ENCODE results near the gene HOMER3. TPM values are rescaled to one million over a fixed set of nuclear protein-coding genes. Genes with fewer than 3 reads are reported as not detected.
"Not testable (repeated sequence)": the region's sequence is repeated elsewhere in the genome, so short reads cannot be mapped to it uniquely, and the experiment has no call there.

Gene HOMER3
- total RNA-seq, 2 donors from 2014 or later, result 15.2 to 18.9 TPM

GRCh38 chr19:18960370-18960769 lies 19.4 kb upstream of the HOMER3 start:
- DNase-seq (no peak), ATAC-seq (no peak)
- intact Hi-C loops (cut with DNase I), result no loop called here

- ATAC-seq, result no peak
- intact Hi-C loops (cut with DNase I), result no loop called here
- DNase-seq, result no peak
These were observed 14.0 kb upstream of the HOMER3 start for GRCh38 chr19:18955042-18955441.

- intact Hi-C loops (cut with DNase I), result no loop called here
- ATAC-seq (no peak), DNase-seq (no peak)
These were observed 13.1 kb upstream of the HOMER3 start for GRCh38 chr19:18954094-18954493.

DNA sequence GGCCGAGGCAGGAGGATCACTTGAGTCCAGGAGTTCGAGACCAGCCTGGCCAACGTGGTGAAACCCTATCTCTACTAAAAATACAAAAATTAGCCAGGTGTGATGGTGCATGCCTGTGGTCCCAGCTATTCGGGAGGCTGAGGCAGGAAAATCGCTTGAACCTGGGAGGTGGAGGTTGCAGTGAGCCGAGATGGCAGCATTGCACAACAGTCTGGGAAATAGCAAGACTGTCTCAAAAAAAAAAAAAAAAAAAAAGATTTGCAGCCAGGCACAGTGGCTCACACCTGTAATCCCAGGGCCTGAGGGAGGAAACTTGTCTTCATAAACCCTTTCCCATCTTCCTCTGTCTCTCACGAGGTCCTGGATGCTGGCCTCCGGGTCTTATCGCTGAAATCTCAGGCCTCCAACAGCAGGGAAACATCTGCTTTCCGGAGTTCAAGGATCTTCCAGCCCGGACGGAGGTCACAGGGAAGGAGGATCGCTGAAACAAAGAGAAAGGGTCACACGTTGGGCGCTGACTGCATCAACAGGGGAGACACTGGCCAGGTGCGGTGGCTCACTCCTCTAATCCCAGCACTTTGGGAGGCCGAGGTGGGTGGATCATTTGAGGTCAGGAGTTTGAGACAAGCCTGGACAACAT lies 11.5 kb upstream of the HOMER3 start:
- intact Hi-C loops (cut with DNase I); DNase-seq; ATAC-seq: not testable (repeated sequence)

- intact Hi-C loops (cut with DNase I), result no loop called here
- ATAC-seq (no peak), DNase-seq (no peak)
These were observed 10.8 kb upstream of the HOMER3 start for GRCh38 chr19:18951721-18952281.

GRCh38 chr19:18949858-18950257 lies 8.8 kb upstream of the HOMER3 start:
- ATAC-seq (no peak), DNase-seq (no peak)
- intact Hi-C loops (cut with DNase I), result no loop called here

DNA sequence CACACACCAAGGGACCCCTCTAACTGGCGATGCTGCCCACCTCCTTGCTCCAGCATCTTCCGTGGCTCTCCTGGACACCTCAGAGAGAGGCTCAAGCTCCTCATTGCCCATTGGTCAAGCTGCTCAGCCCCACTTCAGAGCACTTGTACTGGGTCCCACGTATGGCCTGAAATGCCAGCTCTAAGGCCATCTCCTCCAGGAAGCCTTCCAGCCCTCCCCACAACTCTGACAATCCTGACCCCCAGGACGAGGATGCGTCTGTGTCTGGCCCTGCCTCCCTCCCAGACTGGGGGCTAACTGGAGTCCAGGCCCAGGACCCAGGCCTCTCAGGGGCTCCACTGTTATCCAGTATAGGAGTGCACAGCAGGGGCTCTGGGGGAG lies 7.9 kb upstream of the HOMER3 start:
- no peak for ATAC-seq
- intact Hi-C loops (cut with DNase I), result no loop called here
- no peak for DNase-seq

DNA sequence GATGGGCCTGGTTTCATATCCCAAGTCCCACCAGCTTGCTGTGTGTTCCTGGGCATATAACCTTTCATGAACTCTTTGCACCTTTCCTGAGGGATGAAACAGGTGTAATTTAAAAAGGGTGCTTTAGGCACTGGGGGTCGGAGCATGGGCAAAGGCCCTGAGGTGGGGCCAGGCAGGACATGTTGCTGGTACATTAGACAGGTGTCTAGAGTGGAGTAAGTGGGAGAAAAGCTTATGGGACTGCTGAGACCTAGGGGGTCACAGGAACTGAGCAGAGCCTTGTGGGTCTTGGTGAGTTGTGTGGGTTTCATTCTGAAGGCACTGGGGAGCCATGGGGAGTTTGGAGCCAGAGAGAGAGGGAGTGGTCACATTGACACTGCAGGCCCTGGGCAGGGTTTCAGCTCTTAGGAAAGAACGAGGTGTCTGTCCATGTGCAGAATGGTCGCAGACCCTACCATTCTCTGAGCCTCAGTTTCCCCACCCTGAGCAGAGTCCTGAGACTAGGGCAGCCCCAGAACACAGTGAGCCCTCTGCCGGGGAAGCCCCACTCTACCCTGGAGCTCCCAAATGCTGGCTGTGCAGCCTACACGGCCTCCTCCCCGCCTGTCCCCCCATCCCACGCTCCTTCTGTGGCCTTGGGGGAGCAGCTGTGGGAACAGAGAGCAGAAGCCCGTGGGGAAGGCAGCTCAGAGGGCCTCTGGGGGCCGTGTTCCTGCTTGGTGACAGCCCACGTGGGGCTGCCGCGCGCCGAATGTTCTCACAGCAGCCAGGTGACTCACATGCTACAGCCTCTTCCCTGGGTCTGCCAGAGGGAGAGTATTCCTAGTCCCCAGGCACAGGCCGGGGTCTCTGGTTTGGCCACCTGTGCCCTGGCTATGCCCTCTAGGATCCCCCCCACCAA lies 7.3 kb upstream of the HOMER3 start:
- DNase-seq (no peak), ATAC-seq (no peak)
- intact Hi-C loops (cut with DNase I), result no loop called here

- ATAC-seq (no peak), DNase-seq (no peak)
- intact Hi-C loops (cut with DNase I), result no loop called here
These were observed 5.9 kb upstream of the HOMER3 start for GRCh38 chr19:18946918-18947317.

GRCh38 chr19:18946335-18946734 lies 5.3 kb upstream of the HOMER3 start:
- ATAC-seq, result no peak
- no peak for DNase-seq
- intact Hi-C loops (cut with DNase I), result no loop called here

- DNase-seq (no peak), ATAC-seq (no peak)
- intact Hi-C loops (cut with DNase I), result no loop called here
These were observed 4.3 kb upstream of the HOMER3 start for GRCh38 chr19:18945297-18945696.

DNA sequence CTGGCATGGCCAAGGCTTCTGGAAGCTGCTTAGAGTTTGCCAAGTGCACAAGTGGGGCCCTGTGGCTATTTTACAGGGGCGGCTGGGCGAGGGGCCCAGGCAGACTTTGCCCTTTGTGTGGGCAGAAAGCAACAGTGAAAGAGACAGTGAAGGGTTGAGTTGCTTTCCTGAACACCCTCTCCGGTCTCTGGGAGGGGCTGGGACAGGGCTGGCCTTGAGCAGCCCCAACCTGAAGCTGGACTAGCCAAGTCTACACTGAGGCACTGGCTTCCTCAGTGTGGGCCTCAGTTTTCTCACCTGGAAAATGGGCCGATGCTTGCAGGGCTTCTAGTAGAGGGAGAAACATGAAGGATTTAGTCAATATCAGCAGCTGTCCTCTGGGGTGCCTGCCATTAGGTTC lies 2.4 kb upstream of the HOMER3 start:
- no peak for ATAC-seq
- intact Hi-C loops (cut with DNase I), result no loop called here
- DNase-seq, result no peak

DNA sequence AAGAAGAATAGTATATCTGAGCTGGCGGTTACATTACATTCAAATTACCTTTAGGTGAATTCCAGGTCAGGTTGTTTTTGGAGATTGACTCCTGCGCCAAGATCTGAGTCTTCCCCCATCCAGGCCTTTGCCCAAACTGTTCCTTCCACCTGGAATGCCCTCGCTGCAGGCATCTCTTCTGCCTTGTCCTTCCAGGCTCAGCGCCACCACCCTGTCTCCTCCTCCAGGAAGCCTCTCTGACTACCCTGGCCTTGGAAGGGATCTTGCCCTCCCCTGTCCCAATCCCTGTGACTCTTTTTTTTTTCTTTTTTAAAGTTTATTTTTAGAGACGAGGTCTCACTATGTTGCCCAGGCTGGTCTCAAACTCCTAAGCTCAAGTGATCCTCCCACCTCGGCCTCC lies 1.7 kb upstream of the HOMER3 start:
- intact Hi-C loops (cut with DNase I), result no loop called here
- ATAC-seq (no peak), DNase-seq (no peak)

DNA sequence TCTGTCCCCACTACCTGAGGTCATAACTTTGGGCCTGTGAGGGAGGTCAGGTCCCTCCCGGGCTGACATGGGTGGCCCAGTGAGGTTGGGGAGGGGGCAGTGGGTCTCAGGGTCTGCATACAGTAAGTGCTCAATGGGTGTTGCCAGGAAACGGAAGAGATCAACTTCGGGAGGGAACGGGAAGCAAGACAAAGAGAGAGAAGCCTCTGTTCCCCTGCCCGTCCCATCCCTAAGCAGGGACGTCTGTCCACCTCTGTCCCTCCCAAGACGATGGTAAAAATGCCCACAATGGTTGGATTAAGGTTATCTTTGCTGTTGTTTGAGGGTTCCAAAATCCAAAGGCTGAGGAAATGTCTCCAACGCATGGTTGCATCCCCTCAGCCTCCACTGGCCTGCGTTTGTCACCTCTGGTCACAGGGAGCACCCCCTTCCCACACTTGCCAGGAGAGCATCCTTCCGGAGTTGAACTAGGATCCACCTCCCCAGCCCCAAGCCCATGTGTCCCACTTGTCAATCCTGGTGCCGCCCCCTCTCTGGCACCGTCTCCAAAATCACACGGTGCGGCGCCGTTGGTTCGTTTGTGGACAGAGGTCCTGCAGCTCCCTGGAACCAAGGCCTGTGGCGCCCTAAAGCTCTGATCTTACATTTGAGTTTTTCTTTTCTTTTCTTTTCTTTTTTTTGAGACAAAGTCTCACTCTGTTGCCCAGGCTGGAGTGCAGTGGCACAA lies 774 bp upstream of the HOMER3 start:
- ATAC-seq (no peak), DNase-seq (no peak)
- intact Hi-C loops (cut with DNase I), result no loop called here

DNA sequence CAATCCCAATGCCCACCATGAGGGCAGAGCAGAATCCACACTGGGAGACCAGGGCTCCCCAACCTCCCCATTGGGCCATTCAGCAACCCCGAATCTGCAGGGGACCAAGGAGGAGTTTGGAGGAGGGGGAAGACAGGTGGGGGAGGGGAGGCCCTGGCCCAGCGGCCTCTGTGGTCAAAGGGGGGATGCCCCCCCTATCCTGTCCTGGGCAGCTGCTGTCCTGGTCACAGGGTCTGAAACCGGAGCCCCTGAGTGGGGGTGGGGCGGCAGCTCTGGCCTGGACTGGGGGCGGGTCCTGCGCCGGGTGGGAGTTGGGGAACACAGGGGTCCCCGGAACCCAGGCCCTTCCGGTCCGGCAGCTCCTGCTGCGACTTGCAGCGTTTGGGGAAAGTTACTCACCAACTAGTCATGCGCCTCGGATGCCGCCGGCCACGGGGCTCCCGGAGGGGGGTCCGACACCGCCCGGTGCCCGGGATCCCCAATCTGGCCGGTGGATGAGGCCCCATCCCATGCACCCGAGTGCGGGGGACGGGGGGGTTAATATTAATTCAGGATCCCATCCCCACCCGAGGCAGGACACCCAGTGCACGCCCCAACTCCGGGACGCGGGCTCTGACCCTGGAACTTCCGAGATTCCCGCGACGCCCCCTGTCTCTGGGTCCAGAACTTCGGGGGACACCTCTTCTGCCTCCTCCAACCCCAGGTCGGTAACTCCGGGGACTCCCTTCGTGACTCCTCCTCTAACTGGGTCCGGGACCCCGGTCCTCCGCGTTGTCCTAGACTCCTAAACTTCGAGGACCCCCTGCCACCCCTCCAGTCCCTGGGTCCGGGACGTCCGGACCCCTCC lies 872 bp downstream of the HOMER3 start:
- peak; percentile 57 to 69 for ATAC-seq
- intact Hi-C loops (cut with DNase I), result no loop called here
- peak; percentile 61 for DNase-seq

GRCh38 chr19:18939163-18939562 lies 1.9 kb downstream of the HOMER3 start:
- intact Hi-C loops (cut with DNase I), result no loop called here
- ATAC-seq (no peak), DNase-seq (no peak)

DNA sequence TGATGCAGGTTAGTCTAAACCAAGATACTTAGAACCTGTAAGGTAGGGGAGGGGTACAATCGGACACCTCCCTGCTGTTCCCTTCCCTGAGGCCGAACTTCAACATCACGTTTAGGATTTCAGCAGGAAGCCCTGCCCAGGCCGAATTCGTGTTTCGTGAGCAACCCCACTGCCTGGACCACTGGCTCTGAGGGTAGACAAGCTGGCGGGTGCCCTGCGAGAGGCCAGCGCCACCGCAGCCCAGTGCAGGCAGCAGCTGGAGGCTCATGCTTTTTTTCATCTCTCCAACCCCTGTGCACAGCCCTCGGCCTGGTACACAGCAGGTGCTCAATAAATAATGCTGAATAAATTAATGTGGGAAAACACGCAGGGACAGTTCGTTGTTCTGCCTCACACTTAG lies 7.7 kb downstream of the HOMER3 start:
- DNase-seq, result no peak
- no peak for ATAC-seq
- intact Hi-C loops (cut with DNase I), result no loop called here

- DNase-seq (peak; percentile 87), ATAC-seq (peak; percentile 90 to 91)
- intact Hi-C loops (cut with DNase I), result no loop called here
These were observed 8.7 kb downstream of the HOMER3 start for GRCh38 chr19:18932216-18932841.

Measured in left cardiac atrium (tissue), 4 donors.